ENCODE measurements around the gene GYG2. TPM values are rescaled to one million over a fixed set of nuclear protein-coding genes. Genes with fewer than 3 reads are reported as not detected.
"Not testable (repeated sequence)": the region's sequence is repeated elsewhere in the genome, so short reads cannot be mapped to it uniquely, and the experiment has no call there.

The GYG2 gene
- not detected for polyA plus RNA-seq (2012; ENCODE audit: insufficient read depth, insufficient read length)

GRCh38 chrX:2828344-2828958 lies at the start of gene GYG2:
Gene GYG2 (plus strand): TSS chrX:2828930. CDS start chrX:2830189, 1,259 bp downstream.
- H3K4me3 ChIP-seq (ENCODE audit: low read length), result no peak within 1 kb of the TSS
- DNase-seq (ENCODE audit: low read depth, low spot score), result no peak

GRCh38 chrX:2780472-2781225 lies 48.1 kb upstream of the GYG2 start:
- H3K4me3 ChIP-seq (ENCODE audit: low read length), result not testable (repeated sequence)

GRCh38 chrX:2781226-2781571 lies 47.5 kb upstream of the GYG2 start:
- no peak overlapping the region for H3K4me3 ChIP-seq (ENCODE audit: low read length)
- no peak for DNase-seq (ENCODE audit: low read depth, low spot score)

More at GRCh38 chrX:2780472-2781225, 48.1 kb upstream of the GYG2 start:
- not testable (repeated sequence) for DNase-seq (ENCODE audit: low read depth, low spot score)

- peak overlapping the region; percentile 16 for H3K4me3 ChIP-seq (ENCODE audit: low read length)
- DNase-seq (ENCODE audit: low read depth, low spot score), result peak; percentile 19
Measured at GRCh38 chrX:2781698-2782097, 47.0 kb upstream of the GYG2 start.

GRCh38 chrX:2782171-2782570 lies 46.6 kb upstream of the GYG2 start:
- peak; percentile 11 for DNase-seq (ENCODE audit: low read depth, low spot score)
- H3K4me3 ChIP-seq (ENCODE audit: low read length), result no peak overlapping the region

- DNase-seq (ENCODE audit: low read depth, low spot score), result no peak
- H3K4me3 ChIP-seq (ENCODE audit: low read length), result no peak overlapping the region
Measured at GRCh38 chrX:2782778-2783177, 46.0 kb upstream of the GYG2 start.

- no peak overlapping the region for H3K4me3 ChIP-seq (ENCODE audit: low read length)
- no peak for DNase-seq (ENCODE audit: low read depth, low spot score)
Measured at GRCh38 chrX:2784026-2784425, 44.7 kb upstream of the GYG2 start.

GRCh38 chrX:2785538-2785937 lies 43.2 kb upstream of the GYG2 start:
- H3K4me3 ChIP-seq (ENCODE audit: low read length), result no peak overlapping the region
- DNase-seq (ENCODE audit: low read depth, low spot score), result no peak

GRCh38 chrX:2788980-2789379 lies 39.8 kb upstream of the GYG2 start:
- no peak overlapping the region for H3K4me3 ChIP-seq (ENCODE audit: low read length)
- DNase-seq (ENCODE audit: low read depth, low spot score), result no peak

- no peak overlapping the region for H3K4me3 ChIP-seq (ENCODE audit: low read length)
- DNase-seq (ENCODE audit: low read depth, low spot score), result no peak
Measured at GRCh38 chrX:2789569-2789968, 39.2 kb upstream of the GYG2 start.

GRCh38 chrX:2793752-2794151 lies 35.0 kb upstream of the GYG2 start:
- no peak for DNase-seq (ENCODE audit: low read depth, low spot score)

GRCh38 chrX:2794336-2794735 lies 34.4 kb upstream of the GYG2 start:
- DNase-seq (ENCODE audit: low read depth, low spot score), result no peak
- H3K4me3 ChIP-seq (ENCODE audit: low read length), result no peak overlapping the region

More at GRCh38 chrX:2793752-2794151, 35.0 kb upstream of the GYG2 start:
- H3K4me3 ChIP-seq (ENCODE audit: low read length), result no peak overlapping the region

- not testable (repeated sequence) for DNase-seq (ENCODE audit: low read depth, low spot score); H3K4me3 ChIP-seq (ENCODE audit: low read length)
Measured at GRCh38 chrX:2796808-2797207, 31.9 kb upstream of the GYG2 start.

GRCh38 chrX:2799369-2799768 lies 29.4 kb upstream of the GYG2 start:
- no peak overlapping the region for H3K4me3 ChIP-seq (ENCODE audit: low read length)
- no peak for DNase-seq (ENCODE audit: low read depth, low spot score)

GRCh38 chrX:2799980-2800379 lies 28.8 kb upstream of the GYG2 start:
- H3K4me3 ChIP-seq (ENCODE audit: low read length), result not testable (repeated sequence)

GRCh38 chrX:2801223-2801622 lies 27.5 kb upstream of the GYG2 start:
- H3K4me3 ChIP-seq (ENCODE audit: low read length), result no peak overlapping the region

More at GRCh38 chrX:2799980-2800379, 28.8 kb upstream of the GYG2 start:
- DNase-seq (ENCODE audit: low read depth, low spot score), result not testable (repeated sequence)

GRCh38 chrX:2802376-2803090 lies 26.2 kb upstream of the GYG2 start:
- not testable (repeated sequence) for DNase-seq (ENCODE audit: low read depth, low spot score); H3K4me3 ChIP-seq (ENCODE audit: low read length)

More at GRCh38 chrX:2801223-2801622, 27.5 kb upstream of the GYG2 start:
- no peak for DNase-seq (ENCODE audit: low read depth, low spot score)

GRCh38 chrX:2803486-2803885 lies 25.2 kb upstream of the GYG2 start:
- not testable (repeated sequence) for DNase-seq (ENCODE audit: low read depth, low spot score)

GRCh38 chrX:2804106-2804843 lies 24.5 kb upstream of the GYG2 start:
- H3K4me3 ChIP-seq (ENCODE audit: low read length); DNase-seq (ENCODE audit: low read depth, low spot score): not testable (repeated sequence)

More at GRCh38 chrX:2803486-2803885, 25.2 kb upstream of the GYG2 start:
- not testable (repeated sequence) for H3K4me3 ChIP-seq (ENCODE audit: low read length)
